DND-41 (cell line): ENCODE results near the gene GPR153.

Source experiments
- ATAC-seq: fragments of 200-7000 bp; cut with Tn5 transposase; 3 replicates; pipeline ENCODE4 v1.9.1; 2021; ENCODE audit warnings: low read depth; ENCODE audit not compliant: insufficient read depth
- DNase-seq: peaks from one replicate; pipeline ENCODE4 v3.0.0-alpha.2; 2020
- H2AFZ ChIP-seq: 2 replicates; pipeline ENCODE4 v1.6.0; 2012; ENCODE audit warnings: low read depth, low read length
- H3K27ac ChIP-seq: 2 replicates; pipeline ENCODE4 v1.5.1; 2012; ENCODE audit warnings: low read length, inconsistent platforms
- H3K27me3 ChIP-seq: fragments of 200-600 bp; sonication (generic); 2 replicates; pipeline ENCODE4 v1.6.0; 2012; ENCODE audit warnings: low read length, mild to moderate bottlenecking, inconsistent platforms; ENCODE audit not compliant: insufficient read depth, poor library complexity
- H3K36me3 ChIP-seq: 2 replicates; pipeline ENCODE4 v1.5.1; 2012; ENCODE audit warnings: low read length, inconsistent platforms; ENCODE audit not compliant: insufficient read depth
- H3K4me1 ChIP-seq: 2 replicates; pipeline ENCODE4 v1.5.1; 2012; ENCODE audit warnings: mild to moderate bottlenecking, low read length; ENCODE audit not compliant: insufficient read depth
- H3K4me2 ChIP-seq: 2 replicates; pipeline ENCODE4 v1.6.0; 2012; ENCODE audit warnings: mild to moderate bottlenecking, moderate library complexity, low read length, inconsistent platforms; ENCODE audit not compliant: insufficient read depth
- H3K4me3 ChIP-seq, 2 experiments: fragments of 200-600 bp in 1 of 2; shearing (Covaris generic) in 1 of 2; 2 replicates each; pipeline ENCODE4 v1.5.1; 2012 to 2016; ENCODE audit warnings: inconsistent platforms in 2 of 2, low read length in 2 of 2, mild to moderate bottlenecking in 2 of 2, low read depth in 1 of 2, moderate library complexity in 1 of 2
- H3K79me2 ChIP-seq: 2 replicates; pipeline ENCODE4 v1.6.0; 2012; ENCODE audit warnings: low read length, inconsistent platforms; ENCODE audit not compliant: insufficient read depth
- H3K9ac ChIP-seq: 2 replicates; pipeline ENCODE4 v1.6.0; 2012; ENCODE audit warnings: low read depth, mild to moderate bottlenecking, inconsistent platforms, low read length, moderate library complexity
- H3K9me3 ChIP-seq: 2 replicates; pipeline ENCODE4 v1.5.1; 2012; ENCODE audit warnings: low read length, moderate library complexity, mild to moderate bottlenecking, inconsistent platforms; ENCODE audit not compliant: insufficient read depth, severe bottlenecking
- H4K20me1 ChIP-seq: 2 replicates; pipeline ENCODE4 v1.6.0; 2012; ENCODE audit warnings: low read length; ENCODE audit not compliant: insufficient read depth
- CTCF ChIP-seq: IDR thresholded peaks from 2 replicates; pipeline ENCODE4 v1.5.1; 2012; ENCODE audit warnings: borderline replicate concordance, low read length, moderate library complexity, mild to moderate bottlenecking; ENCODE audit not compliant: poor library complexity, severe bottlenecking; ENCODE audit errors: extremely low read depth
- EZH2 ChIP-seq: IDR thresholded peaks from 3 replicates; pipeline ENCODE4 v1.6.1; 2012; ENCODE audit warnings: borderline replicate concordance, low read depth, mild to moderate bottlenecking, moderate library complexity, low read length, inconsistent platforms; ENCODE audit not compliant: severe bottlenecking

GPR153 gene

GRCh38 chr1:6235296-6235677 lies 25.6 kb downstream of the GPR153 start:
- no peak for TF ChIP-seq EZH2
- TF ChIP-seq CTCF = no peak
- DNase-seq (peak; percentile 18), ATAC-seq (peak; percentile 15; the same call in 2 of the 3 replicates)
- Histone ChIP-seq H3K4me2 (peak overlapping the region; percentile 74), H3K4me3 (peak overlapping the region; percentile 32 to 93; a peak in 3 of 4 replicates), H3K36me3 (peaks cover 42% of the 10 kb centered on the region), H3K4me1 (peaks cover 43% of the 10 kb centered on the region), H3K9ac (peak overlapping the region; percentile 88), H2AFZ (peak overlapping the region; percentile 94), H3K27ac (peak overlapping the region; percentile 79), H4K20me1 (peaks cover 18% of the 10 kb centered on the region), H3K27me3 (no peaks in the 10 kb centered on the region), H3K9me3 (no peaks in the 10 kb centered on the region), H3K79me2 (peaks cover 48% of the 10 kb centered on the region)

- Histone ChIP-seq H2AFZ (peak overlapping the region; percentile 94; the same call in 1 of the 2 replicates), H3K79me2 (peaks cover 53% of the 10 kb centered on the region), H3K27ac (peak overlapping the region; percentile 79), H3K27me3 (no peaks in the 10 kb centered on the region), H3K9ac (peak overlapping the region; percentile 88), H3K4me3 (peak overlapping the region; percentile 32 to 93; a peak in 3 of 4 replicates), H3K9me3 (no peaks in the 10 kb centered on the region), H3K36me3 (peaks cover 48% of the 10 kb centered on the region), H4K20me1 (peaks cover 18% of the 10 kb centered on the region), H3K4me1 (peaks cover 43% of the 10 kb centered on the region), H3K4me2 (peak overlapping the region; percentile 74)
- ATAC-seq (no peak), DNase-seq (no peak)
- TF ChIP-seq EZH2 (no peak), CTCF (no peak)
Observed at GRCh38 chr1:6234502-6235295, 26.2 kb downstream of the GPR153 start.

- Histone ChIP-seq H3K4me2 (peak overlapping the region; percentile 74), H3K9ac (peak overlapping the region; percentile 88), H3K4me1 (peaks cover 43% of the 10 kb centered on the region), H3K4me3 (no peak overlapping the region), H3K27ac (no peak overlapping the region), H3K79me2 (peaks cover 60% of the 10 kb centered on the region), H3K27me3 (no peaks in the 10 kb centered on the region), H3K9me3 (no peaks in the 10 kb centered on the region), H2AFZ (no peak overlapping the region), H3K36me3 (peaks cover 59% of the 10 kb centered on the region), H4K20me1 (peaks cover 18% of the 10 kb centered on the region)
- ATAC-seq (no peak), DNase-seq (no peak)
- no peak for TF ChIP-seq CTCF
- TF ChIP-seq EZH2 = no peak
Observed at GRCh38 chr1:6233376-6233775, 27.5 kb downstream of the GPR153 start.
